GM12874 (cell line): ENCODE results near the gene NLRP1.

Source experiments
- TF ChIP-seq, protein P1 (sequence below): IDR thresholded peaks from 2 replicates; pipeline ENCODE4 v1.5.1; 2011; ENCODE audit warnings: low read depth, mild to moderate bottlenecking, control low read depth, low read length, moderate library complexity; ENCODE audit not compliant: insufficient read depth

Gene NLRP1

DNA sequence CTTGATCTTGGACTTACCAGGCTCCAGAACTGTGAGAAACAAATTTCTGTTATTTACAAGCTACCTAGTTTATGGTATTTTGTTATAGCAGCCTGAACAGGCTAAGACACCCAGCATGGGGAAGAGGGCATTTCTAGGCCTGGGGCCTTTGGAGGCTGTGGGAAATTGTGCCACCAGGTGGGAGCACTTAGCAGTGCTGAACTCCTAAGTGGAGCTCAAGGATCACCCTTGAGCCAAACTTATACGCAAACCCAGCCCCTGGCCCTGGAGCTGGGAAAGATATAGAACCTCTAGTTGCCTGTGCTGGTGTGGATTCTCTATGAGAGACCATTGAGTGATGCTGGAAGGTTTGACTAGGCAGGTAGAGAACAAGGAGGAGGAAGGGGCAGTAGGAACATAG lies 61.8 kb downstream of the NLRP1 start:
- TF ChIP-seq, protein P1, sequence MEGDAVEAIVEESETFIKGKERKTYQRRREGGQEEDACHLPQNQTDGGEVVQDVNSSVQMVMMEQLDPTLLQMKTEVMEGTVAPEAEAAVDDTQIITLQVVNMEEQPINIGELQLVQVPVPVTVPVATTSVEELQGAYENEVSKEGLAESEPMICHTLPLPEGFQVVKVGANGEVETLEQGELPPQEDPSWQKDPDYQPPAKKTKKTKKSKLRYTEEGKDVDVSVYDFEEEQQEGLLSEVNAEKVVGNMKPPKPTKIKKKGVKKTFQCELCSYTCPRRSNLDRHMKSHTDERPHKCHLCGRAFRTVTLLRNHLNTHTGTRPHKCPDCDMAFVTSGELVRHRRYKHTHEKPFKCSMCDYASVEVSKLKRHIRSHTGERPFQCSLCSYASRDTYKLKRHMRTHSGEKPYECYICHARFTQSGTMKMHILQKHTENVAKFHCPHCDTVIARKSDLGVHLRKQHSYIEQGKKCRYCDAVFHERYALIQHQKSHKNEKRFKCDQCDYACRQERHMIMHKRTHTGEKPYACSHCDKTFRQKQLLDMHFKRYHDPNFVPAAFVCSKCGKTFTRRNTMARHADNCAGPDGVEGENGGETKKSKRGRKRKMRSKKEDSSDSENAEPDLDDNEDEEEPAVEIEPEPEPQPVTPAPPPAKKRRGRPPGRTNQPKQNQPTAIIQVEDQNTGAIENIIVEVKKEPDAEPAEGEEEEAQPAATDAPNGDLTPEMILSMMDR = no peak

DNA sequence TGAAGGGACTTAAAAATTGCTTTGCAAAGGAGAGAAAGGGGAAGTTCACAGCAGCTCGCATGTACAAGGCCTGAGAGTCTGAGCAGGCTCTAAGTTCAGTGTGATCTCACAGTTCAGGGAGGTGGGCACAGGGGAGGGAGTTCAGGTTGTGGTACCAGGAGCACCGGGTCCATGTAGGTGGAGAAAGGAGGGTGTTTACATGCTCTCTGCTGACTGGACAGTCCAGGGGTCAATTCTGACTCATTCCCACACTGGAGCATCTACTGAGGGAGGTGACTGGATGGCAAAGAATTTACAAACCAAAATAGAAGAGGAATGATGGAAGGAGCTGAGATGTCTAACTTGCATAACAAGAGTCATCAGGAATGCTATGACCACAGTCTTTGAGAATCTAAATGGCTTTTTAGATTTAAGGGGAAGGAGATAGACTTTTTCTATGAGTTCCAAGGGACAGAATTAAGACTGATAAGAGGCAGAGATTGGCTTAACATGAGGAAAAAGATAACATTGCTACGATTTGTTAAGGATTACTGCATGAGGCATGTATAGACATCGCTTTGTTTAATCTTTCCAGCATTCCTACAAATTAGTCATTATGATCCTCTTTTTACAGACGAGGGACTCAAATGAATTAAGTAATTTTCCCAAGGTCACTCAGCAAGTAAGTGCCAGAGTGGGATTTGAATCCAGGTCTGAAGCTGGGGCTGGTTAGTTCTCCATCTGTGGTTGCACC lies 68.1 kb downstream of the NLRP1 start:
- TF ChIP-seq, protein P1 = no peak

DNA sequence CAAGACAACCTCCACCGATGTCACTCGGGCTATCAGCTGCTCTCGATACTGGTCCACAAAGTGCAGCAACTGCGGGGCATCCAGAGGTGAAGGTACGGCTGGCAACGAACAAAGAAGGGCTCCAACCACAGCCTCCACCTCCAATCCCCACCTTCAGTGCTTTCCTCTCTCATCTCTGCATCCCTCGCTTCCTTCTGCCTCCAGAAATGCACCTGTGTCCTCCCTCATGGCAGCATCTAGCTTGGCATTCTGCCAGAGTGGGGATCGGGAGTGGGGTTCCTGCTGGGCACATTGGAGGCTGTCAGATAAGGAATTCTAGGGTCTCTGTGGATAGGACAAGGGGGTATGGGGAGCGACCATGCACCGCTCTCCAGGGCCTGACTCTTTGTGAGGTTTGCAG lies 69.3 kb downstream of the NLRP1 start:
- TF ChIP-seq, protein P1 = no peak

DNA sequence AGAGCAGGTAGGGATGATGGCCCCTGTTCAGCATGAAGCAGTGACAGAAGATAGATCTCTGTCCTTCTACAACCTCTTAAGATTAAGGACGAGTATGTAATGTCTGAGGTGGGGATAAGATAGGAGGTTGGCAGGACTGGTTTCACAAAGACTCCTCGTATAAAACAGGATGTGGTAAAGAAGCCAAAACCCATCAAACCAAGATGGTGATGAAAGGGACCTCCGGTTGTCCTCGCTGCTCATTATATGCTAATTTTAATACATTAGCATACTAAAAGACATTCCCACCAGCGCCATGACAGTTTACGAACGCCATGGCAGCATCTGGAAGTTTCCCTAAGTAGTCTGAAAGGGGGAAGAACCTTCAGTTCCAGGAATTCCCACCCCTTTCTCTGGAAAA lies 70.7 kb downstream of the NLRP1 start:
- TF ChIP-seq, protein P1 = no peak

DNA sequence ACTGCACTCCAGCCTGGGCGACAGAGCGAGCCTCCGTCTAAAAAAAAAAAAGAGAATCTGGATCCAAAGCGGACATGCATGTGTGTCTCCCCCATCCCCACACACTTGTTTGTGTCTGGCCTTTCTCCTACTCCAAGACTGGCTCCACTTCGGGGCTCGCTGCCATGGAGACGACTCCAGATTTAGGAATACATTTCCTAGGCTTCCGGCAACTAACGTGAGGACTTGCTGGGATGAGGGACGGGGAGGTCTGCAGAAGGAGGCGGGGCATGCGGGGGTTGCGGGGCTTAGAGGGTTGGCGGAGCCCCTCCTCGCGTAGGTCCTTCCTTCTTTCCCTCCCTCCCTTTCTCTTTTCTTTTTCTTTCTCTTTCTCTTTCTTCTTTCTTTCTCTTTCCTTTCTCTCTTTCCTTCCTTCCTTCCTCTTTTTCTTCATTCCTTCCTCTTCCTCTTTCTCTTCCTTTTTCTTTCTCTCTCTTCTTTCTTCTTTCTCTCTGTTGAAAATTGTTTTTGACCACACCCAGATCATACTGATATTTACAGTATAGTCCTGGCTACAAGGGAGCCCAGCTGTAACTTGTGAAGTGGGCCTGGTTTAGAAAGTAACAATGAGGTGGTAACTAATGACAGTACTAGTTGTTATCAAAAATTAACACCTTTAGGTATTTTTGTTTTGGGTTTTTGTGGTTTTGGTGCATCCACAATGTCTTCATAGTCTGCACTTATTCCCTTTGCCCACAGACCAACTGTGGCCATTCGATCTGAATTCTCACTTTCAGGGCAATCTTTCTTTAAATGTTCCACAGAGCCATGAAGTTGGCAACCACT lies 72.7 kb downstream of the NLRP1 start:
- TF ChIP-seq, protein P1 = no peak

DNA sequence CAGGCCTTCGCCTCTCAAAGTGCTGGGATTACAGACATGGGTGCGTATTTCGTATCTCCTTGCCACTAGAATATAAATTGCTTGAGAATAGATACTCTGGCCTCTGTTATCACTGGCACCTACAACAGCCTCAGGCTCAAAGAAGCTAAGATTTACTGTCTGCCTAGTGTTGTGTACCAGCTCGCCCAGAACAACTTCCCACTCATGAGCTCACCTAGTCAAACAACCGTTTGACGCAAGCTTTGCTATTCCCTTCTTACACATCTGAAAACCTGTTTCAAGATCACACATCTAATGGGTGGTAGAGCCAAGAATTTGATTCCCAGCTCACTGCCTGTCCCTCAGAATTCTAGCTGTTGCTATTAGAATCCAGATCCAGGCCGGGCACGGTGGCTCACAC lies 73.5 kb downstream of the NLRP1 start:
- TF ChIP-seq, protein P1 = no peak

DNA sequence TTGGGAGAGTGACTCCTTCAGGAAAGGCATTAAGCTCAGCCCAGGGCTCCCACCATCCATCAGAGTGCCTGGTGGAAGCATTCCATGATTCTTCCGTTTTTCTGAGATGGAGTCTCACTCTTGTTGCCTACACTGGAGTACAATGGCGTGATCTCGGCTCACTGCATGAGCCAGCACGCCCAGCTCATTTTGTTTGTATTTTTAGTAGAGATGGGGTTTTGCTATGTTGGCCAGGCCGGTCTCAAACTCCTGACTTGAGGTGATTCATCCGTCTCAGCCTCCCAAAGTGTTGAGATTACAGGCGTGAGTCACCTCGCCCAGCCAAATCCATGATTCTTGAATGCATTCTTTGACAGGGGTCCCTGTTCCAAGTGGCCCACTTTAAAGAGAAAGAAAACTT lies 74.8 kb downstream of the NLRP1 start:
- TF ChIP-seq, protein P1 = no peak
